ENCODE data around the gene KPNA3. TPM values are rescaled to one million over a fixed set of nuclear protein-coding genes. Genes with fewer than 3 reads are reported as not detected.

KPNA3 gene
- total RNA-seq, 4 donors from 2014 or later, result 23.1 to 29.2 (median 24.9) TPM

GRCh38 chr13:49830721-49831120 is 38.2 kb upstream of the KPNA3 start:
- Histone ChIP-seq H3K36me3 (no peaks in the 10 kb centered on the region), H3K4me1 (no peaks in the 10 kb centered on the region), H3K9me3 (no peaks in the 10 kb centered on the region), H3K4me3 (no peak overlapping the region), H3K27me3 (no peaks in the 10 kb centered on the region), H3K27ac (no peak overlapping the region)
- no peak for DNase-seq
- intact Hi-C loops (cut with DNase I; ENCODE audit: low total_unique reads), result no loop called here
- in situ Hi-C loops (cut with MboI; ENCODE audit: low pct_ligation_motif_present in 1 of 4, low pct_unique_long_range_greater_than_20kb in 1 of 4, low sequenced_read_pairs in 3 of 4), result loop anchor here in 1 of 4 donors (25.0 kb wide), 1 partner anchor 168 kb away; no protein-coding TSS in a partner anchor
- TF ChIP-seq POLR2AphosphoS5 (IDR thresholded peaks at IDR 0.05), result no peak
- no peak for TF ChIP-seq POLR2A (IDR thresholded peaks at IDR 0.05)
- no peak for TF ChIP-seq EP300 (IDR thresholded peaks at IDR 0.05; ENCODE audit: low read depth)
- no peak for TF ChIP-seq CTCF (IDR thresholded peaks at IDR 0.05)
- WGBS, 2 donors (ENCODE audit: low coverage in 1 of 2), result 8 to 35% methylated on average over 3 of the region's 3 CpGs

- DNase-seq, result no peak
- Histone ChIP-seq H3K4me3 (no peak overlapping the region), H3K4me1 (no peaks in the 10 kb centered on the region), H3K36me3 (no peaks in the 10 kb centered on the region), H3K9me3 (no peaks in the 10 kb centered on the region), H3K27ac (no peak overlapping the region), H3K27me3 (no peaks in the 10 kb centered on the region)
- intact Hi-C loops (cut with DNase I; ENCODE audit: low total_unique reads) (no loop called here), in situ Hi-C loops (cut with MboI; ENCODE audit: low pct_ligation_motif_present in 1 of 4, low pct_unique_long_range_greater_than_20kb in 1 of 4, low sequenced_read_pairs in 3 of 4) (loop anchor here in 1 of 4 donors (25.0 kb wide), 1 partner anchor 167 kb away; no protein-coding TSS in a partner anchor)
- TF ChIP-seq CTCF (IDR thresholded peaks at IDR 0.05) (no peak), EP300 (IDR thresholded peaks at IDR 0.05; ENCODE audit: low read depth) (no peak), POLR2AphosphoS5 (IDR thresholded peaks at IDR 0.05) (no peak), POLR2A (IDR thresholded peaks at IDR 0.05) (no peak)
- WGBS, 2 donors (ENCODE audit: low coverage in 1 of 2), result 97 to 100% methylated on average over 2 of the region's 2 CpGs
Measured at GRCh38 chr13:49829715-49830114, 37.2 kb upstream of the KPNA3 start.

- Histone ChIP-seq H3K36me3 (no peaks in the 10 kb centered on the region), H3K27me3 (no peaks in the 10 kb centered on the region), H3K4me3 (no peak overlapping the region), H3K27ac (no peak overlapping the region), H3K9me3 (no peaks in the 10 kb centered on the region), H3K4me1 (no peaks in the 10 kb centered on the region)
- intact Hi-C loops (cut with DNase I; ENCODE audit: low total_unique reads) (no loop called here), in situ Hi-C loops (cut with MboI; ENCODE audit: low pct_ligation_motif_present in 1 of 4, low pct_unique_long_range_greater_than_20kb in 1 of 4, low sequenced_read_pairs in 3 of 4) (loop anchor here in 1 of 4 donors (25.0 kb wide), 1 partner anchor 166 kb away; no protein-coding TSS in a partner anchor)
- TF ChIP-seq POLR2AphosphoS5 (IDR thresholded peaks at IDR 0.05) (no peak), POLR2A (IDR thresholded peaks at IDR 0.05) (no peak)
- WGBS, 2 donors (ENCODE audit: low coverage in 1 of 2), result 66 to 83% methylated on average over 2 of the region's 2 CpGs
- no peak for DNase-seq
Measured at GRCh38 chr13:49828453-49828852, 36.0 kb upstream of the KPNA3 start.

GRCh38 chr13:49827891-49828290 is 35.4 kb upstream of the KPNA3 start:
- 75% methylated on average over 3 of the region's 3 CpGs; no CpG with 5 or more reads in 1 of the 2 donors for WGBS, 2 donors (ENCODE audit: low coverage in 1 of 2)
- in situ Hi-C loops (cut with MboI; ENCODE audit: low pct_ligation_motif_present in 1 of 4, low pct_unique_long_range_greater_than_20kb in 1 of 4, low sequenced_read_pairs in 3 of 4), result loop anchor here in 1 of 4 donors (25.0 kb wide), 1 partner anchor 166 kb away; no protein-coding TSS in a partner anchor
- Histone ChIP-seq H3K27ac (no peak overlapping the region), H3K4me1 (no peaks in the 10 kb centered on the region), H3K9me3 (no peaks in the 10 kb centered on the region), H3K4me3 (no peak overlapping the region), H3K27me3 (no peaks in the 10 kb centered on the region), H3K36me3 (no peaks in the 10 kb centered on the region)
- no peak for TF ChIP-seq POLR2A (IDR thresholded peaks at IDR 0.05)
- TF ChIP-seq CTCF (IDR thresholded peaks at IDR 0.05), result no peak
- no peak for TF ChIP-seq POLR2AphosphoS5 (IDR thresholded peaks at IDR 0.05)
- TF ChIP-seq EP300 (IDR thresholded peaks at IDR 0.05; ENCODE audit: low read depth), result no peak
- no peak for DNase-seq
- intact Hi-C loops (cut with DNase I; ENCODE audit: low total_unique reads), result no loop called here

GRCh38 chr13:49827336-49827735 is 34.9 kb upstream of the KPNA3 start:
- 40 to 80% methylated on average over 1 to 2 of the region's 2 CpGs for WGBS, 2 donors (ENCODE audit: low coverage in 1 of 2)
- H3K4me1 ChIP-seq, result no peaks in the 10 kb centered on the region
- H3K27me3 ChIP-seq, result no peaks in the 10 kb centered on the region
- intact Hi-C loops (cut with DNase I; ENCODE audit: low total_unique reads), result no loop called here
- H3K4me3 ChIP-seq, result no peak overlapping the region
- TF ChIP-seq POLR2AphosphoS5 (IDR thresholded peaks at IDR 0.05) (no peak), CTCF (IDR thresholded peaks at IDR 0.05) (no peak), EP300 (IDR thresholded peaks at IDR 0.05; ENCODE audit: low read depth) (no peak), POLR2A (IDR thresholded peaks at IDR 0.05) (no peak)
- H3K36me3 ChIP-seq, result no peaks in the 10 kb centered on the region
- no peak overlapping the region for H3K27ac ChIP-seq
- in situ Hi-C loops (cut with MboI; ENCODE audit: low pct_ligation_motif_present in 1 of 4, low pct_unique_long_range_greater_than_20kb in 1 of 4, low sequenced_read_pairs in 3 of 4), result loop anchor here in 1 of 4 donors (25.0 kb wide), 1 partner anchor 165 kb away; no protein-coding TSS in a partner anchor
- DNase-seq, result no peak
- H3K9me3 ChIP-seq, result no peaks in the 10 kb centered on the region
